K562 (cell line): Measurements from ENCODE around the gene MAP3K7CL. TPM values are rescaled to one million over a fixed set of nuclear protein-coding genes. Genes with fewer than 3 reads are reported as not detected.
A peak's percentile ranks its signal among the peaks of the same experiment; 100 is the strongest.

Source experiments
- ATAC-seq: fragments of 200-7000 bp; cut with Tn5 transposase; 3 replicates; pipeline ENCODE4 v1.9.1; 2020; ENCODE audit warnings: moderate library complexity
- BruUV-seq: library from RNA; stranded (reverse); fragments of 400-500 nt; replicated peaks from 2 replicates; lab custom pipeline; 2021; lab: Mats Ljungman, UMichigan
- CTCF ChIA-PET: fragments of 300-600 bp; formaldehyde crosslinking; extraction: SDS; loops from one replicate; lab custom pipeline; 2021; ENCODE audit warnings: low intra/inter-chr PET ratio; lab: Yijun Ruan, JAX
- POLR2A ChIA-PET: fragments of 300-600, 350-650 bp; sonication (Branson Sonifier 250); formaldehyde crosslinking; extraction: SDS; loops from one replicate; lab custom pipeline; 2021; ENCODE audit warnings: antibody characterized with exemption, inconsistent platforms; lab: Yijun Ruan, JAX
- DNase-seq, 4 experiments: peaks; one replicate each; pipeline versions ENCODE4 v3.0.0 to v3.0.0-alpha.2; 2011 to 2018; ENCODE audit warnings: low spot score in 3 of 4, mixed read lengths in 3 of 4; ENCODE audit errors: extremely low read depth in 1 of 4
- FAIRE-seq: peaks from 2 replicates; lab custom pipeline; 2011; peaks lifted over from hg19 to GRCh38; lab: Jason Lieb, UNC
- H2AFZ ChIP-seq: 2 replicates; pipeline ENCODE4 v1.6.0; 2011; ENCODE audit warnings: low read depth, low read length, control low read depth, inconsistent platforms
- H3K27ac ChIP-seq: fragments of 200-600 bp; 3 replicates; pipeline ENCODE4 v1.8.0; 2011; ENCODE audit warnings: low read depth, mild to moderate bottlenecking, control low read depth, inconsistent platforms, low read length, moderate library complexity, mixed read lengths; ENCODE audit errors: extremely low read depth
- H3K27me3 ChIP-seq, 2 experiments: fragments of 300-600 bp in 1 of 2; 2 replicates in 1 of 2; 3 replicates in 1 of 2; pipeline versions ENCODE4 v1.6.0 to v1.8.0; 2011; ENCODE audit warnings: inconsistent platforms in 2 of 2, low read length in 2 of 2, mild to moderate bottlenecking in 1 of 2, mixed read lengths in 1 of 2, moderate library complexity in 1 of 2; ENCODE audit not compliant: control insufficient read depth in 2 of 2, insufficient read depth in 2 of 2
- H3K36me3 ChIP-seq: fragments of 300-600 bp; 3 replicates; pipeline ENCODE4 v1.8.0; 2011; ENCODE audit warnings: mild to moderate bottlenecking, low read length, inconsistent platforms; ENCODE audit not compliant: control insufficient read depth, insufficient read depth
- H3K4me1 ChIP-seq, 2 experiments: fragments of 200-600 bp in 1 of 2; replicated peaks in 1 of 2; 2 replicates in 1 of 2; 3 replicates in 1 of 2; pipeline versions ENCODE4 v1.5.1 to v1.8.0; 2011; ENCODE audit warnings: inconsistent platforms in 2 of 2, low read length in 2 of 2, mild to moderate bottlenecking in 1 of 2, mixed read lengths in 1 of 2, moderate library complexity in 1 of 2; ENCODE audit not compliant: control insufficient read depth in 2 of 2, insufficient read depth in 2 of 2
- H3K4me2 ChIP-seq: 2 replicates; pipeline ENCODE4 v1.6.1; 2011; ENCODE audit warnings: low read length, control low read depth, inconsistent platforms, mixed read lengths; ENCODE audit not compliant: insufficient read depth
- H3K4me3 ChIP-seq: fragments of 200-600 bp; sonication (generic), shearing (Covaris generic); 2 replicates; pipeline ENCODE4 v1.5.1; 2016; ENCODE audit warnings: control low read depth, inconsistent platforms
- H3K79me2 ChIP-seq: fragments of 200-600 bp; 3 replicates; pipeline ENCODE4 v1.8.0; 2011; ENCODE audit warnings: low read length, inconsistent platforms; ENCODE audit not compliant: control insufficient read depth, insufficient read depth
- H3K9ac ChIP-seq, 2 experiments: 2 replicates each; pipeline versions ENCODE4 v1.6.0 to v1.6.1; 2011; ENCODE audit warnings: low read depth in 2 of 2, low read length in 2 of 2, control low read depth in 1 of 2, inconsistent platforms in 1 of 2, mild to moderate bottlenecking in 1 of 2, mixed read lengths in 1 of 2; ENCODE audit not compliant: insufficient read depth in 1 of 2
- H3K9me1 ChIP-seq: one replicate; pipeline ENCODE4 v1.6.0; 2011; ENCODE audit warnings: inconsistent platforms, mild to moderate bottlenecking, low read length, moderate library complexity; ENCODE audit not compliant: control insufficient read depth, insufficient read depth
- H3K9me3 ChIP-seq: replicated peaks from 2 replicates; pipeline ENCODE4 v1.5.1; 2011; ENCODE audit warnings: low read depth, low read length, inconsistent platforms; ENCODE audit not compliant: control insufficient read depth, insufficient read depth
- H4K20me1 ChIP-seq: replicated peaks from 2 replicates; pipeline ENCODE4 v1.6.1; 2011; ENCODE audit warnings: low read length, inconsistent platforms, mixed read lengths; ENCODE audit not compliant: control insufficient read depth, insufficient read depth
- ARID1B ChIP-seq: fragments of 450-650 bp; IDR thresholded peaks from 2 replicates; pipeline ENCODE4 v1.6.1; 2016; ENCODE audit warnings: antibody characterized with exemption, mild to moderate bottlenecking, inconsistent platforms
- ETS2 ChIP-seq: IDR thresholded peaks from 2 replicates; pipeline ENCODE4 v1.6.1; 2016; ENCODE audit warnings: borderline replicate concordance, missing genetic modification characterization, mild to moderate bottlenecking, moderate library complexity, missing compliant biosample characterization; ENCODE audit not compliant: poor library complexity, severe bottlenecking
- FOSL1 ChIP-seq: fragments of 200-800 bp; sonication (Bioruptor generic); conservative IDR thresholded peaks from 2 replicates; pipeline ENCODE4 v1.6.1; 2016; ENCODE audit warnings: missing genetic modification characterization, missing compliant biosample characterization
- GTF2E2 ChIP-seq: fragments of 200-800 bp; sonication (Bioruptor generic); IDR thresholded peaks from 2 replicates; pipeline ENCODE4 v1.6.1; 2016; ENCODE audit warnings: missing genetic modification characterization, missing compliant biosample characterization
- HDAC2 ChIP-seq: fragments of 450-650 bp; IDR thresholded peaks from 2 replicates; pipeline ENCODE4 v1.6.1; 2016; ENCODE audit warnings: mild to moderate bottlenecking
- KLF1 ChIP-seq: fragments of 450-650 bp; IDR thresholded peaks from 2 replicates; pipeline ENCODE4 v1.6.1; 2016; ENCODE audit warnings: missing genetic modification characterization, missing compliant biosample characterization
- NR2C2 ChIP-seq, 2 experiments: fragments of 200-800 bp in 1 of 2; sonication (Bioruptor generic) in 1 of 2; sonication (generic) in 1 of 2; formaldehyde crosslinking in 1 of 2; IDR thresholded peaks; 2 replicates each; pipeline versions ENCODE4 v1.6.1 to v1.8.0; 2016 to 2022; ENCODE audit warnings: mild to moderate bottlenecking in 1 of 2, missing compliant biosample characterization in 1 of 2, missing genetic modification characterization in 1 of 2, missing genetic modification reagents in 1 of 2
- SNRNP70 ChIP-seq: fragments of 200-400 bp; formaldehyde crosslinking; optimal IDR thresholded peaks from 2 replicates; pipeline ENCODE3; 2017; ENCODE audit warnings: low read depth, low read length
- ZNF239 ChIP-seq: fragments of 250-450 bp; sonication (Bioruptor Pico); IDR thresholded peaks from 2 replicates; pipeline ENCODE4 v1.4.0; 2020; ENCODE audit warnings: mild to moderate bottlenecking
- ZNF766 ChIP-seq: fragments of 200-800 bp; sonication (Bioruptor generic); conservative IDR thresholded peaks from 2 replicates; pipeline ENCODE4 v1.6.1; 2016; ENCODE audit warnings: missing genetic modification characterization, missing compliant biosample characterization
- WGBS: fragments of 100-300 bp; shearing (Covaris generic); methylation state at CpG from one replicate; pipeline ENCODE4 v1.1.6; 2016; ENCODE audit warnings: low coverage, mixed read lengths; ENCODE audit not compliant: insufficient coverage; ENCODE audit errors: missing lambda C conversion rate; 5-methylcytosine and 5-hydroxymethylcytosine counted together
- in situ Hi-C: fragments of 300-500 bp; cut with MboI; formaldehyde crosslinking; loops from 4 replicates; pipeline ENCODE4 v1.15.0; 2018; ENCODE audit warnings: inconsistent platforms, mixed read lengths
- intact Hi-C: fragments of 100-400 bp; cut with micrococcal nuclease; formaldehyde crosslinking; loops from 2 replicates; pipeline ENCODE4 v1.14.2; 2022
- polyA plus RNA-seq, 8 experiments: library from polyadenylated mRNA; depleted of rRNA in 4 of 8; stranded (reverse) in 5 of 8; unstranded in 3 of 8; fragments of >200 nt; fragmentation: Nextera tagmentation in 2 of 8; fragmentation: Illumina TruSeq in 1 of 8; extraction: Ambion mirVana in 2 of 8; extraction: Trizol in 1 of 8; gene quantifications; 2 replicates each; pipeline versions ENCODE4 v1.2.1 to v1.2.3, GENCODE V29; 2011 to 2014; ENCODE audit warnings: inconsistent platforms in 1 of 8, missing spikeins in 1 of 8
- total RNA-seq, 7 experiments: library from RNA; depleted of rRNA in 6 of 7; stranded (reverse); fragments of >200 nt in 6 of 7; fragmentation: Illumina TruSeq in 2 of 7; extraction: Trizol in 2 of 7; gene quantifications; 2 replicates each; pipeline versions ENCODE4 v1.2.1 to v1.2.3, GENCODE V29; 2011 to 2021; ENCODE audit warnings: low replicate concordance in 1 of 7

MAP3K7CL gene
- total and polyA plus RNA-seq, 9 of the 15 experiments (the other 6 are each of a cell fraction or from before 2014, with no cell fraction given), result 0.13 to 0.15 (median 0.14) TPM; not detected in 6

DNA sequence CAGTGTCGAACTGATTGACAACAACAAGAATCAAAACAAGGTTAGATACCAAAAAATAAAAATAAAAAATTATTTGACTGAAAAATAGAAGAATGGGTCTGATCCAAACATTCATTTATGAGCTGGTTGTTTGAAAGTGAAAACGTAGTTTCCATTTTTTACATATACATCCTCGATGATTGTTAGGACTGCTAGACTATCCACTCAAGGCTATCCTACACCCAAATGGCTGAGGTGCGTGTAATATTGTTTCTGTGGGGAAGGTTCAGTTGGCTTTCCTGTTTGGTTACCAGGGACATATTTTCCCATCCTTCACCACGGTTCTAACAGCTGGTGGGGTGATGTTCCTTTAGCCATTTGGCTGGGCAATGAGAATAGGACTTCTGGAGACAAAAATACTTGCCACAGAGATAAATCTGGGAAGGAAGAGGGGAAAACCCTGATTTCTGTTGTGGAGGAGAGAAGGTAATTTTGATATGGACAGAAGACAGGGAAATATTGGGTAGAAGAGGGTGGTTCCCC is 66.3 kb downstream of the MAP3K7CL start:
- Histone ChIP-seq H3K9me3 (0 out of 2 replicates have a peak, but pooled peaks cover 3% of the 10 kb centered on the region), H3K27ac (no peak overlapping the region), H3K4me1 (peaks cover 0 to 4% of the 10 kb centered on the region in 2 experiments; a peak in 1 of 5 replicates), H3K36me3 (no peaks in the 10 kb centered on the region), H3K4me3 (no peak overlapping the region), H3K9me1 (no peaks in the 10 kb centered on the region), H3K79me2 (no peaks in the 10 kb centered on the region), H3K4me2 (no peak overlapping the region), H2AFZ (peak overlapping the region; percentile 20), H4K20me1 (no peaks in the 10 kb centered on the region), H3K27me3 (peaks cover 3 to 4% of the 10 kb centered on the region in 2 experiments; a peak in 2 of 5 replicates), H3K9ac (no peak overlapping the region)
- 3% methylated on average over 5 of the region's 5 CpGs for WGBS
- TF ChIP-seq KLF1, result no peak
- TF ChIP-seq NR2C2 (CRISPR knock-in tag; IDR thresholded peaks at IDR 0.05), result no peak
- TF ChIP-seq NR2C2 (tag; IDR thresholded peaks at IDR 0.05), result 0 out of 2 replicates have a peak, but pooled peaks have one; percentile 61
- TF ChIP-seq ARID1B, result 0 out of 2 replicates have a peak, but pooled peaks have one; percentile 1
- TF ChIP-seq ZNF766 (CRISPR knock-in tag), result no peak
- peak; percentile 84 for TF ChIP-seq FOSL1 (tag)
- no peak for TF ChIP-seq SNRNP70
- no peak for TF ChIP-seq ETS2 (tag)
- peak; percentile 75; the same call in 1 of the 2 replicates for TF ChIP-seq GTF2E2
- TF ChIP-seq HDAC2, result 0 out of 2 replicates have a peak, but pooled peaks have one; percentile 2
- no peak for TF ChIP-seq ZNF239 (CRISPR knock-in tag)
- ATAC-seq, result no peak
- ChIA-PET POLR2A (no interaction called here), CTCF (no interaction called here)
- BruUV-seq, result no TSS peak
- no peak for DNase-seq
- in situ Hi-C loops (no loop called here), intact Hi-C loops (no loop called here)
- no peak for FAIRE-seq
